ENCODE results near the gene GAGE12C.
"Not testable (repeated sequence)": the region's sequence is repeated elsewhere in the genome, so short reads cannot be mapped to it uniquely, and the experiment has no call there.

GRCh38 chrX:49560542-49560941, 28.6 kb downstream of the GAGE12C start, which contains the start of gene GAGE12F:
- not testable (repeated sequence) for TF ChIP-seq POLR2AphosphoS5 (IDR thresholded peaks at IDR 0.05; ENCODE audit: low read depth, low read length); REST (IDR thresholded peaks at IDR 0.05; ENCODE audit: insufficient read depth in 1 of 2, low read depth in 2 of 2, low read length in 2 of 2)
